CD4-positive, alpha-beta T cell treated with Interleukin-15 for 4 hours (primary cell): Measurements from ENCODE around the gene MROH2B.

ENCODE experiments used
- DNase-seq: peaks from one replicate; pipeline ENCODE4 v3.0.0-alpha.2; 2020; ENCODE audit warnings: low spot score

The MROH2B gene

GRCh38 chr5:40972434-40972833 lies 98.7 kb downstream of the MROH2B start:
- no peak for DNase-seq

- no peak for DNase-seq
Measured at GRCh38 chr5:40962207-40962955, 108.8 kb downstream of the MROH2B start.

- no peak for DNase-seq
Measured at GRCh38 chr5:40960037-40960436, 111.1 kb downstream of the MROH2B start.

- no peak for DNase-seq
Measured at GRCh38 chr5:40958811-40959210, 112.3 kb downstream of the MROH2B start.

- DNase-seq: no peak
Measured at GRCh38 chr5:40957048-40957447, 114.1 kb downstream of the MROH2B start.

DNA sequence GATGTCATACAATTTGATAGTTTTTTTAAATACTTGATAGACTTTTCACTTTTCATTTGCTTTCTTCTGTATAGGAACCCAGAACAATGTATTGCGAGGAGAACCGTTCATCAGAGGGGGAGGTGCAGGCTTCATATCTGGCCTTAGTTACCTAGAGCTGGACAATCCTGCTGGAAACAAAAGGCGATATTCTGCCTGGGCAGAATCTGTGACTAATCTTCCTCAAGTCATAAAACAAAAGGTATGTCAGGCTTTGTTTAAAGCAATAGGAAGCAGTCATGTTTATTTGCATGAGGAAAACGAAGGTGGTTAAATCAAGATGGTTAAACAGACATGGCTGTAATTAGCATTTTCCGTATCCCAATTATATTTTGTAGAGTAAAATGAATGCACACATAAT lies 115.8 kb downstream of the MROH2B start:
- DNase-seq: no peak
